Panc1 (cell line): ENCODE data around the gene PRXL2B. TPM values are rescaled to one million over a fixed set of nuclear protein-coding genes. Genes with fewer than 3 reads are reported as not detected.

Experiments
- ATAC-seq: fragments of 200-7000 bp; cut with Tn5 transposase; 2 replicates; pipeline ENCODE4 v1.9.1; 2020; ENCODE audit warnings: mild to moderate bottlenecking, moderate library complexity
- BruUV-seq: library from RNA; stranded (reverse); fragments of 400-500 nt; replicated peaks from 2 replicates; lab custom pipeline; 2021; lab: Mats Ljungman, UMichigan
- CTCF ChIA-PET: fragments of 300-600 bp; sonication (Branson Sonifier 250); formaldehyde crosslinking; loops from one replicate; lab custom pipeline; 2022; ENCODE audit warnings: antibody characterized with exemption; lab: Charles Lee
- POLR2A ChIA-PET: fragments of 300-600 bp; sonication (Branson Sonifier 250); formaldehyde crosslinking; loops from one replicate; lab custom pipeline; 2022; ENCODE audit warnings: antibody characterized with exemption; lab: Charles Lee
- DNase-seq: peaks from one replicate; pipeline ENCODE4 v3.0.0-alpha.2; 2010; ENCODE audit warnings: low read depth, low spot score
- H3K27ac ChIP-seq: 2 replicates; pipeline ENCODE4 v1.5.1; 2011; ENCODE audit warnings: mild to moderate bottlenecking, low read length, inconsistent platforms
- H3K27me3 ChIP-seq: fragments of 200-500 bp; sonication (Bioruptor generic); 2 replicates; pipeline ENCODE4 v1.6.0; 2014; ENCODE audit warnings: low read length, inconsistent platforms; ENCODE audit not compliant: control insufficient read depth, insufficient read depth
- H3K36me3 ChIP-seq: fragments of 200-500 bp; sonication (Bioruptor generic); 2 replicates; pipeline ENCODE4 v1.5.1; 2014; ENCODE audit warnings: inconsistent platforms, mild to moderate bottlenecking, low read length, moderate library complexity; ENCODE audit not compliant: control insufficient read depth, insufficient read depth
- H3K4me1 ChIP-seq: 2 replicates; pipeline ENCODE4 v1.5.1; 2011; ENCODE audit warnings: inconsistent platforms, mild to moderate bottlenecking, low read length, moderate library complexity; ENCODE audit not compliant: control insufficient read depth, insufficient read depth
- H3K4me3 ChIP-seq, 2 experiments: 2 replicates each; pipeline ENCODE4 v1.5.1; 2011 to 2012; ENCODE audit warnings: low read depth in 2 of 2, low read length in 2 of 2, mild to moderate bottlenecking in 2 of 2, inconsistent platforms in 1 of 2, moderate library complexity in 1 of 2
- H3K9me3 ChIP-seq: fragments of 200-500 bp; sonication (Bioruptor generic); 2 replicates; pipeline ENCODE4 v1.5.1; 2014; ENCODE audit warnings: low read depth, mild to moderate bottlenecking, inconsistent platforms, low read length, moderate library complexity; ENCODE audit not compliant: control insufficient read depth, insufficient read depth
- POLR2AphosphoS5 ChIP-seq: IDR thresholded peaks from 2 replicates; pipeline ENCODE4 v1.6.1; 2012; ENCODE audit warnings: mild to moderate bottlenecking, low read depth, low read length, moderate library complexity
- SIN3A ChIP-seq: IDR thresholded peaks from 2 replicates; pipeline ENCODE4 v1.6.1; 2012; ENCODE audit warnings: low read depth, mild to moderate bottlenecking, low read length, moderate library complexity, borderline replicate concordance; ENCODE audit not compliant: insufficient read depth
- TCF7L2 ChIP-seq: IDR thresholded peaks from 2 replicates; pipeline ENCODE4 v1.6.1; 2011; ENCODE audit warnings: mild to moderate bottlenecking, low read depth, low read length, inconsistent platforms
- in situ Hi-C: cut with HindIII; loops from 2 replicates; pipeline ENCODE4 v1.10.0; 2016; ENCODE audit warnings: low sequenced_read_pairs, low pct_unique_long_range_greater_than_20kb
- intact Hi-C: fragments of 100-400 bp; cut with micrococcal nuclease; formaldehyde crosslinking; loops from one replicate; pipeline ENCODE4 v1.10.0; 2022; ENCODE audit not compliant: unreplicated experiment
- total RNA-seq: library from RNA; stranded (reverse); gene quantifications from one replicate; pipeline ENCODE4 v1.2.1, GENCODE V29; 2021; ENCODE audit not compliant: unreplicated experiment
- TF ChIP-seq, protein P1 (sequence below): fragments of 450-650 bp; IDR thresholded peaks from 2 replicates; pipeline ENCODE4 v1.5.1; 2017; ENCODE audit warnings: mild to moderate bottlenecking
- TF ChIP-seq, protein P2 (sequence below), 2 experiments: IDR thresholded peaks; 2 replicates each; pipeline ENCODE4 v1.6.1; 2011 to 2012; ENCODE audit warnings: low read depth in 2 of 2, control low read depth in 1 of 2, low read length in 1 of 2, mild to moderate bottlenecking in 1 of 2, moderate library complexity in 1 of 2; ENCODE audit not compliant: insufficient read depth in 1 of 2

Gene PRXL2B
- total RNA-seq, 1 experiment from 2014 or later = 17.0 TPM

DNA sequence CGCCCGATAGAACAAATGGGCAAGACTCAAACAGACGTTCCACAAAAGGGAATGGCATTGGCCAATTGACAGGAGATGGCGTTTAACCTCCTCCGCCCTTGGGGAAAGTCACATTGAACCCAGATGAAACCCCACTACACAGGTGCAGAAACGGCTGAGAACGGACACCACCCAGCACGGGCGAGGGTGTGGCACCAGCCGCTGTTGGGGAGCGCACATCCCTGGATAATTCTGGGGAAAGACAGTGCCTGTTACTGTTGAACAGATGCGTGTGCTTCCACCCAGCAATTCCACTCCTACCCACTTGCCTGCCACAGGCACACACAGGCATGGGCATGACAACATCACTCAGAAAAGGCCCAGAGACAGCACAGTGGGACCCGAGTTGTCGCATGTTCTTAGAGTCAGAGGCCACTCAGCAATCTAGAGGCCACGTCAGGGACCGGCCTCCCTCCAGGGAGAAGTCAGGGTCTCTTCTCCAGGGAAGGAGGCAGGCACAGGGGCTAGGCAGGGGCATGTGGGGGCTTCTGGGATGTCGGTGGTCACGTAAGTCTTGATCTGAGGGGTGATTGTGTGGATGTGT, 15.2 kb downstream of the PRXL2B start:
- intact Hi-C loops = no loop called here
- H3K9me3 ChIP-seq = no peaks in the 10 kb centered on the region
- H3K36me3 ChIP-seq = no peaks in the 10 kb centered on the region
- ATAC-seq (no peak), DNase-seq (no peak)
- no TSS peak for BruUV-seq
- in situ Hi-C loops = no loop called here
- POLR2A ChIA-PET = no interaction called here
- no peak overlapping the region for H3K27ac ChIP-seq
- no peaks in the 10 kb centered on the region for H3K27me3 ChIP-seq
- TF ChIP-seq, protein P1, sequence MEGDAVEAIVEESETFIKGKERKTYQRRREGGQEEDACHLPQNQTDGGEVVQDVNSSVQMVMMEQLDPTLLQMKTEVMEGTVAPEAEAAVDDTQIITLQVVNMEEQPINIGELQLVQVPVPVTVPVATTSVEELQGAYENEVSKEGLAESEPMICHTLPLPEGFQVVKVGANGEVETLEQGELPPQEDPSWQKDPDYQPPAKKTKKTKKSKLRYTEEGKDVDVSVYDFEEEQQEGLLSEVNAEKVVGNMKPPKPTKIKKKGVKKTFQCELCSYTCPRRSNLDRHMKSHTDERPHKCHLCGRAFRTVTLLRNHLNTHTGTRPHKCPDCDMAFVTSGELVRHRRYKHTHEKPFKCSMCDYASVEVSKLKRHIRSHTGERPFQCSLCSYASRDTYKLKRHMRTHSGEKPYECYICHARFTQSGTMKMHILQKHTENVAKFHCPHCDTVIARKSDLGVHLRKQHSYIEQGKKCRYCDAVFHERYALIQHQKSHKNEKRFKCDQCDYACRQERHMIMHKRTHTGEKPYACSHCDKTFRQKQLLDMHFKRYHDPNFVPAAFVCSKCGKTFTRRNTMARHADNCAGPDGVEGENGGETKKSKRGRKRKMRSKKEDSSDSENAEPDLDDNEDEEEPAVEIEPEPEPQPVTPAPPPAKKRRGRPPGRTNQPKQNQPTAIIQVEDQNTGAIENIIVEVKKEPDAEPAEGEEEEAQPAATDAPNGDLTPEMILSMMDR = no peak
- TF ChIP-seq POLR2AphosphoS5 (no peak), SIN3A (no peak), TCF7L2 (no peak)
- TF ChIP-seq, protein P2, sequence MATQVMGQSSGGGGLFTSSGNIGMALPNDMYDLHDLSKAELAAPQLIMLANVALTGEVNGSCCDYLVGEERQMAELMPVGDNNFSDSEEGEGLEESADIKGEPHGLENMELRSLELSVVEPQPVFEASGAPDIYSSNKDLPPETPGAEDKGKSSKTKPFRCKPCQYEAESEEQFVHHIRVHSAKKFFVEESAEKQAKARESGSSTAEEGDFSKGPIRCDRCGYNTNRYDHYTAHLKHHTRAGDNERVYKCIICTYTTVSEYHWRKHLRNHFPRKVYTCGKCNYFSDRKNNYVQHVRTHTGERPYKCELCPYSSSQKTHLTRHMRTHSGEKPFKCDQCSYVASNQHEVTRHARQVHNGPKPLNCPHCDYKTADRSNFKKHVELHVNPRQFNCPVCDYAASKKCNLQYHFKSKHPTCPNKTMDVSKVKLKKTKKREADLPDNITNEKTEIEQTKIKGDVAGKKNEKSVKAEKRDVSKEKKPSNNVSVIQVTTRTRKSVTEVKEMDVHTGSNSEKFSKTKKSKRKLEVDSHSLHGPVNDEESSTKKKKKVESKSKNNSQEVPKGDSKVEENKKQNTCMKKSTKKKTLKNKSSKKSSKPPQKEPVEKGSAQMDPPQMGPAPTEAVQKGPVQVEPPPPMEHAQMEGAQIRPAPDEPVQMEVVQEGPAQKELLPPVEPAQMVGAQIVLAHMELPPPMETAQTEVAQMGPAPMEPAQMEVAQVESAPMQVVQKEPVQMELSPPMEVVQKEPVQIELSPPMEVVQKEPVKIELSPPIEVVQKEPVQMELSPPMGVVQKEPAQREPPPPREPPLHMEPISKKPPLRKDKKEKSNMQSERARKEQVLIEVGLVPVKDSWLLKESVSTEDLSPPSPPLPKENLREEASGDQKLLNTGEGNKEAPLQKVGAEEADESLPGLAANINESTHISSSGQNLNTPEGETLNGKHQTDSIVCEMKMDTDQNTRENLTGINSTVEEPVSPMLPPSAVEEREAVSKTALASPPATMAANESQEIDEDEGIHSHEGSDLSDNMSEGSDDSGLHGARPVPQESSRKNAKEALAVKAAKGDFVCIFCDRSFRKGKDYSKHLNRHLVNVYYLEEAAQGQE (IDR thresholded peaks at IDR 0.05; ENCODE audit: insufficient read depth in 1 of 2, low read depth in 2 of 2, low read length in 1 of 2) = no peak
- no peak overlapping the region for H3K4me3 ChIP-seq
- CTCF ChIA-PET = no interaction called here
- no peaks in the 10 kb centered on the region for H3K4me1 ChIP-seq

DNA sequence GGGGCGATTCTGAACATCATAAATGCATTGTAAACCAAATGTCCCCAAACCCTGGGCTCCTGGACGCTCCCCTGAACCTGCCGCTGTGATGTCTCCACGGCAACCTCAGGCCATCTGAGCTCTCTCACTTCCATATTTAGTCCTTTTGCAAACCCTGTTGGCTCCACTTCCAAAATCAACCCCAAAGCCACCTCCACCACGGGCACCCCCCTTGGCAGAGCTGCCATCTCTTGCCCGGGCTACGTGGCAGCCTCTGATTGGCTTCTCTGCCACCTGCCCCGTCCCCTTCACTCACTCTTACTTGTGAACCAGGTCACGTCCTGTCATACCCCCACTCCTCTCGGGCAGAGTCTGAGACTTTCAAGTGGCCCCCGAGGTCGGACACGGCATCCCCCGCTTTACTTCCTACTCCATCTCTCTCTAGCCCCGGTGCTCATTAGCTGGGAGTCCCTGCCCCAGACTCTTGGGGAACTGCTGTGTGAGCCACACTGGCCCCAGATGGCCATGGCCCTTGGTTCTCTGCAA, 15.8 kb downstream of the PRXL2B start:
- H3K4me3 ChIP-seq = no peak overlapping the region
- BruUV-seq = no TSS peak
- ChIA-PET POLR2A (no interaction called here), CTCF (no interaction called here)
- intact Hi-C loops = no loop called here
- no peaks in the 10 kb centered on the region for H3K36me3 ChIP-seq
- TF ChIP-seq POLR2AphosphoS5 (no peak), TCF7L2 (no peak)
- TF ChIP-seq, protein P2 (IDR thresholded peaks at IDR 0.05; ENCODE audit: insufficient read depth in 1 of 2, low read depth in 2 of 2, low read length in 1 of 2) = no peak
- ATAC-seq (no peak), DNase-seq (no peak)
- no peaks in the 10 kb centered on the region for H3K9me3 ChIP-seq
- H3K27ac ChIP-seq = no peak overlapping the region
- no peaks in the 10 kb centered on the region for H3K27me3 ChIP-seq
- in situ Hi-C loops = no loop called here
- no peaks in the 10 kb centered on the region for H3K4me1 ChIP-seq
